Measurements from ENCODE around the gene MYL12B. TPM values are rescaled to one million over a fixed set of nuclear protein-coding genes. Genes with fewer than 3 reads are reported as not detected.

The MYL12B gene
- total RNA-seq, 1 experiment from 2014 or later = 383 TPM

- H3K79me2 ChIP-seq (ENCODE audit: low read depth) = peaks cover 42% of the 10 kb centered on the region
- no peak overlapping the region for H2AFZ ChIP-seq
- H3K27me3 ChIP-seq (ENCODE audit: insufficient read depth, low read depth) = no peaks in the 10 kb centered on the region
- intact Hi-C loops (cut with micrococcal nuclease; ENCODE audit: unreplicated experiment) = no loop called here
- DNase-seq = no peak
- no peaks in the 10 kb centered on the region for H3K9me2 ChIP-seq (ENCODE audit: insufficient read depth)
- peaks cover 24% of the 10 kb centered on the region for H3K4me1 ChIP-seq (replicated peaks; ENCODE audit: insufficient read depth)
- peaks cover 63% of the 10 kb centered on the region for H3K36me3 ChIP-seq (ENCODE audit: low read depth)
- no peak for TF ChIP-seq EZH2 (IDR thresholded peaks at IDR 0.05; ENCODE audit: low read depth)
- TF ChIP-seq, protein P1, sequence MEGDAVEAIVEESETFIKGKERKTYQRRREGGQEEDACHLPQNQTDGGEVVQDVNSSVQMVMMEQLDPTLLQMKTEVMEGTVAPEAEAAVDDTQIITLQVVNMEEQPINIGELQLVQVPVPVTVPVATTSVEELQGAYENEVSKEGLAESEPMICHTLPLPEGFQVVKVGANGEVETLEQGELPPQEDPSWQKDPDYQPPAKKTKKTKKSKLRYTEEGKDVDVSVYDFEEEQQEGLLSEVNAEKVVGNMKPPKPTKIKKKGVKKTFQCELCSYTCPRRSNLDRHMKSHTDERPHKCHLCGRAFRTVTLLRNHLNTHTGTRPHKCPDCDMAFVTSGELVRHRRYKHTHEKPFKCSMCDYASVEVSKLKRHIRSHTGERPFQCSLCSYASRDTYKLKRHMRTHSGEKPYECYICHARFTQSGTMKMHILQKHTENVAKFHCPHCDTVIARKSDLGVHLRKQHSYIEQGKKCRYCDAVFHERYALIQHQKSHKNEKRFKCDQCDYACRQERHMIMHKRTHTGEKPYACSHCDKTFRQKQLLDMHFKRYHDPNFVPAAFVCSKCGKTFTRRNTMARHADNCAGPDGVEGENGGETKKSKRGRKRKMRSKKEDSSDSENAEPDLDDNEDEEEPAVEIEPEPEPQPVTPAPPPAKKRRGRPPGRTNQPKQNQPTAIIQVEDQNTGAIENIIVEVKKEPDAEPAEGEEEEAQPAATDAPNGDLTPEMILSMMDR (conservative IDR thresholded peaks at IDR 0.05) = no peak
- no peak overlapping the region for H3K4me3 ChIP-seq
- H3K4me2 ChIP-seq = no peak overlapping the region
- ChIA-PET CTCF (no interaction called here), POLR2A (ENCODE audit: unreplicated experiment) (interaction anchor here (0.6 to 0.7 kb wide), 3 partner anchors 70 to 709 kb away, joined by 3 to 5 read pairs (median 3); no protein-coding TSS in a partner anchor)
- H3F3A ChIP-seq (ENCODE audit: insufficient read depth, low read depth) = peaks cover 63% of the 10 kb centered on the region
- no peak overlapping the region for H3K27ac ChIP-seq
- H4K20me1 ChIP-seq (ENCODE audit: insufficient read depth) = no peaks in the 10 kb centered on the region
- no peaks in the 10 kb centered on the region for H3K9me3 ChIP-seq (ENCODE audit: insufficient read depth, low read depth)
- no TSS peak for BruUV-seq (replicated peaks)
These were observed 7.2 kb upstream of the MYL12B start for GRCh38 chr18:3254725-3255124.

DNA sequence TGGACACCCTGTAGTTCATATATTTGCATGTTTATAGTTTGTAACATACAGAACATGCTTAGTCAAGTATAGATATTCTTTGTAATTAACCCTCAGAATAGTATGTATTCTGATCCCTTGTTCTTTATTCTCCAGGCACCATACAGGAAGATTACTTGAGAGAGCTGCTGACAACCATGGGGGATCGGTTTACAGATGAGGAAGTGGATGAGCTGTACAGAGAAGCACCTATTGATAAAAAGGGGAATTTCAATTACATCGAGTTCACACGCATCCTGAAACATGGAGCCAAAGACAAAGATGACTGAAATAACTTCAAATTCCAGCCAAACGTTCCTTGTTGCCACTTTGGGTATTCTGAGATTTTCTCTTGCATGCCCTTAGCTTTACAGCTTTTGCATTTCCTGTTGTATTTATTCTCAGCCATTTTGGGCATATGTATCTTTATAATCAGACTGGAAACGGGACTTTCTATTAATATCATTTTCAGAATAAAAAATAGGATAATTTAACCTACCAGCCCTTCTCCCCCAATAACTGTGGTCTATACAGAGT is 6.2 kb upstream of the MYL12B start:
- Histone ChIP-seq H4K20me1 (ENCODE audit: insufficient read depth) (no peaks in the 10 kb centered on the region), H3F3A (ENCODE audit: insufficient read depth, low read depth) (peaks cover 63% of the 10 kb centered on the region), H3K4me3 (no peak overlapping the region), H3K27ac (no peak overlapping the region), H2AFZ (no peak overlapping the region), H3K27me3 (ENCODE audit: insufficient read depth, low read depth) (no peaks in the 10 kb centered on the region), H3K36me3 (ENCODE audit: low read depth) (peaks cover 56% of the 10 kb centered on the region), H3K4me2 (no peak overlapping the region), H3K4me1 (replicated peaks; ENCODE audit: insufficient read depth) (peaks cover 23% of the 10 kb centered on the region), H3K79me2 (ENCODE audit: low read depth) (peaks cover 32% of the 10 kb centered on the region), H3K9me2 (ENCODE audit: insufficient read depth) (no peaks in the 10 kb centered on the region), H3K9me3 (ENCODE audit: insufficient read depth, low read depth) (no peaks in the 10 kb centered on the region)
- CTCF ChIA-PET = no interaction called here
- intact Hi-C loops (cut with micrococcal nuclease; ENCODE audit: unreplicated experiment) = no loop called here
- DNase-seq = no peak
- TF ChIP-seq EZH2 (IDR thresholded peaks at IDR 0.05; ENCODE audit: low read depth) = no peak
- TF ChIP-seq, protein P1 (conservative IDR thresholded peaks at IDR 0.05) = no peak
- POLR2A ChIA-PET (ENCODE audit: unreplicated experiment) = interaction anchor here (0.6 to 0.7 kb wide), 2 partner anchors 71 to 708 kb away, joined by 3 read pairs; no protein-coding TSS in a partner anchor
- BruUV-seq (replicated peaks) = no TSS peak

GRCh38 chr18:3256693-3257626 is 5.0 kb upstream of the MYL12B start:
- H3K9me3 ChIP-seq (ENCODE audit: insufficient read depth, low read depth) = no peaks in the 10 kb centered on the region
- H4K20me1 ChIP-seq (ENCODE audit: insufficient read depth) = no peaks in the 10 kb centered on the region
- intact Hi-C loops (cut with micrococcal nuclease; ENCODE audit: unreplicated experiment) = no loop called here
- H3K36me3 ChIP-seq (ENCODE audit: low read depth) = peaks cover 52% of the 10 kb centered on the region
- ChIA-PET POLR2A (ENCODE audit: unreplicated experiment) (interaction anchor here (0.6 to 0.7 kb wide), 3 partner anchors 10 to 152 kb away, joined by 3 to 39 read pairs (median 5); no protein-coding TSS in a partner anchor), CTCF (no interaction called here)
- H3K79me2 ChIP-seq (ENCODE audit: low read depth) = peaks cover 20% of the 10 kb centered on the region
- H3K4me1 ChIP-seq (replicated peaks; ENCODE audit: insufficient read depth) = peaks cover 17% of the 10 kb centered on the region
- no peak overlapping the region for H3K4me3 ChIP-seq
- no TSS peak for BruUV-seq (replicated peaks)
- peak in 1 of 2 experiments; percentile 47 for DNase-seq
- peak overlapping the region; percentile 55 for H3K27ac ChIP-seq
- no peaks in the 10 kb centered on the region for H3K27me3 ChIP-seq (ENCODE audit: insufficient read depth, low read depth)
- peaks cover 69% of the 10 kb centered on the region for H3F3A ChIP-seq (ENCODE audit: insufficient read depth, low read depth)
- no peak for TF ChIP-seq EZH2 (IDR thresholded peaks at IDR 0.05; ENCODE audit: low read depth)
- TF ChIP-seq, protein P1 (conservative IDR thresholded peaks at IDR 0.05) = no peak
- H3K9me2 ChIP-seq (ENCODE audit: insufficient read depth) = no peaks in the 10 kb centered on the region
- no peak overlapping the region for H2AFZ ChIP-seq
- H3K4me2 ChIP-seq = 0 out of 2 replicates have a peak overlapping the region, but pooled peaks have one; percentile 12

All from PC-9 (cell line).